ENCODE data around the gene PLA2G4C. TPM values are rescaled to one million over a fixed set of nuclear protein-coding genes. Genes with fewer than 3 reads are reported as not detected.

PLA2G4C gene
- total and polyA plus RNA-seq, 8 donors = 2.9 to 21.7 (median 11.3) TPM

- FAIRE-seq = no peak
- no peak overlapping the region for H3K4me3 ChIP-seq
Measured at GRCh38 chr19:48121909-48122371, 11.3 kb upstream of the PLA2G4C start.

DNA sequence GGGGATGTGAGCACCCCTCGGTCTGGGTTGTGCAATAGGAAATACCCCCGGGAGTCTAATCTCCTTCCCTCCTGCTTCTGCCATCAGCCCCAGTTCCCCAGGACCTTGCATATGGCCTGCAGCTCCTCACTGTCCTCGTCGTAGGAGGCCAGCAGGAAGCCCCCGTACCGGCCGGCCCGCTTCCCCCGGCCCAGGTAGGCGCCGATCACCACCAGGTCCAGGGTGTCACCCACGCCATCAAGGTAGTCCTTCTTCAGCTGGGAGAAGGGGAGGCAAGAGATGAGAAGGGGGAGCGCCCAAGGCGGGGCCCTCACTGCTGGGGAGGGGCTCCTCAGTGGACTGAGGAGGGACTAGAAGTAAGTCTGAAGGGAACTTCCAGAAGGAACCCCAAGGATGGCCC is 10.4 kb upstream of the PLA2G4C start:
- no peaks in the 10 kb centered on the region for H3K4me1 ChIP-seq
- no peak for ATAC-seq
- WGBS, 2 donors = 93 to 96% methylated on average over 14 of the region's 14 CpGs

More at GRCh38 chr19:48121909-48122371, 11.3 kb upstream of the PLA2G4C start:
- H3K4me1 ChIP-seq = no peaks in the 10 kb centered on the region
- H3K9me3 ChIP-seq = no peaks in the 10 kb centered on the region
- H3K27me3 ChIP-seq = no peaks in the 10 kb centered on the region
- no peak for ATAC-seq
- peaks cover 0 to 11% (median 0%) of the 10 kb centered on the region in 3 donors for H3K36me3 ChIP-seq
- 82 to 86% methylated on average over 10 of the region's 10 CpGs for WGBS, 2 donors
- no peak for DNase-seq
- H3K27ac ChIP-seq = no peak overlapping the region
- TF ChIP-seq, protein P1, sequence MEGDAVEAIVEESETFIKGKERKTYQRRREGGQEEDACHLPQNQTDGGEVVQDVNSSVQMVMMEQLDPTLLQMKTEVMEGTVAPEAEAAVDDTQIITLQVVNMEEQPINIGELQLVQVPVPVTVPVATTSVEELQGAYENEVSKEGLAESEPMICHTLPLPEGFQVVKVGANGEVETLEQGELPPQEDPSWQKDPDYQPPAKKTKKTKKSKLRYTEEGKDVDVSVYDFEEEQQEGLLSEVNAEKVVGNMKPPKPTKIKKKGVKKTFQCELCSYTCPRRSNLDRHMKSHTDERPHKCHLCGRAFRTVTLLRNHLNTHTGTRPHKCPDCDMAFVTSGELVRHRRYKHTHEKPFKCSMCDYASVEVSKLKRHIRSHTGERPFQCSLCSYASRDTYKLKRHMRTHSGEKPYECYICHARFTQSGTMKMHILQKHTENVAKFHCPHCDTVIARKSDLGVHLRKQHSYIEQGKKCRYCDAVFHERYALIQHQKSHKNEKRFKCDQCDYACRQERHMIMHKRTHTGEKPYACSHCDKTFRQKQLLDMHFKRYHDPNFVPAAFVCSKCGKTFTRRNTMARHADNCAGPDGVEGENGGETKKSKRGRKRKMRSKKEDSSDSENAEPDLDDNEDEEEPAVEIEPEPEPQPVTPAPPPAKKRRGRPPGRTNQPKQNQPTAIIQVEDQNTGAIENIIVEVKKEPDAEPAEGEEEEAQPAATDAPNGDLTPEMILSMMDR (IDR thresholded peaks at IDR 0.05) = no peak
- intact Hi-C loops (cut with DNase I) = no loop called here

GRCh38 chr19:48120505-48120904 is 9.9 kb upstream of the PLA2G4C start:
- TF ChIP-seq, protein P1 (IDR thresholded peaks at IDR 0.05) = no peak
- H3K9me3 ChIP-seq = no peaks in the 10 kb centered on the region
- no peak overlapping the region for H3K4me3 ChIP-seq
- H3K27ac ChIP-seq = no peak overlapping the region
- no peaks in the 10 kb centered on the region for H3K27me3 ChIP-seq
- 100% methylated on average over 2 of the region's 2 CpGs for WGBS, 2 donors
- no peak for DNase-seq
- ATAC-seq = no peak
- H3K4me1 ChIP-seq = no peaks in the 10 kb centered on the region
- intact Hi-C loops (cut with DNase I) = no loop called here
- H3K36me3 ChIP-seq = peaks cover 0 to 7% (median 0%) of the 10 kb centered on the region in 3 donors
- no peak for FAIRE-seq

More for the DNA sequence above, 10.4 kb upstream of the PLA2G4C start:
- Histone ChIP-seq H3K36me3 (peaks cover 0 to 7% (median 0%) of the 10 kb centered on the region in 3 donors), H3K27ac (no peak overlapping the region), H3K27me3 (no peaks in the 10 kb centered on the region), H3K9me3 (no peaks in the 10 kb centered on the region), H3K4me3 (no peak overlapping the region)
- FAIRE-seq (no peak), DNase-seq (no peak)
- intact Hi-C loops (cut with DNase I) = no loop called here
- TF ChIP-seq, protein P1 (IDR thresholded peaks at IDR 0.05) = no peak

DNA sequence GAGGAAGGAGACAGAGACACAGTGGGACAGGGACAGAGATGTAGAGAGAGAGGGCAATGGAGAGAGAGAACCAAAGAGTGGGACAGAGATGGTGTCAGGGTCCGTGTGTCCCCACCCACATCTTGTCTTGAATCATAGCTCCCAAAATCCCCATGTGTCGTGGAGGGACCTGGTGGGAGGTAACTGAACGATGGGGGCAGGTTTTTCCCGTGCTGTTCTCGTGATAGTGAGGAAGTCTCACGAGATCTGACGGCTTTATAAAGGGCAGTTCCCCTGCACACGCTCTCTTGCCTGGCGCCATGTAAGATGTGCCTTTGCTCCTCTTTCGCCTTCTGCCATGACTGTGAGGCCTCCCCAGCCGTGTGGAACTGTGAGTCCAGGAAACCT is 7.5 kb upstream of the PLA2G4C start:
- Histone ChIP-seq H3K36me3 (peaks cover 0 to 4% (median 0%) of the 10 kb centered on the region in 3 donors), H3K4me1 (no peaks in the 10 kb centered on the region), H3K9me3 (no peaks in the 10 kb centered on the region), H3K4me3 (no peak overlapping the region), H3K27me3 (no peaks in the 10 kb centered on the region), H3K27ac (no peak overlapping the region)
- FAIRE-seq = no peak
- intact Hi-C loops (cut with DNase I) = no loop called here
- TF ChIP-seq, protein P1 (IDR thresholded peaks at IDR 0.05) = no peak
- no peak for DNase-seq
- no peak for ATAC-seq
- 89 to 91% methylated on average over 11 of the region's 11 CpGs for WGBS, 2 donors

DNA sequence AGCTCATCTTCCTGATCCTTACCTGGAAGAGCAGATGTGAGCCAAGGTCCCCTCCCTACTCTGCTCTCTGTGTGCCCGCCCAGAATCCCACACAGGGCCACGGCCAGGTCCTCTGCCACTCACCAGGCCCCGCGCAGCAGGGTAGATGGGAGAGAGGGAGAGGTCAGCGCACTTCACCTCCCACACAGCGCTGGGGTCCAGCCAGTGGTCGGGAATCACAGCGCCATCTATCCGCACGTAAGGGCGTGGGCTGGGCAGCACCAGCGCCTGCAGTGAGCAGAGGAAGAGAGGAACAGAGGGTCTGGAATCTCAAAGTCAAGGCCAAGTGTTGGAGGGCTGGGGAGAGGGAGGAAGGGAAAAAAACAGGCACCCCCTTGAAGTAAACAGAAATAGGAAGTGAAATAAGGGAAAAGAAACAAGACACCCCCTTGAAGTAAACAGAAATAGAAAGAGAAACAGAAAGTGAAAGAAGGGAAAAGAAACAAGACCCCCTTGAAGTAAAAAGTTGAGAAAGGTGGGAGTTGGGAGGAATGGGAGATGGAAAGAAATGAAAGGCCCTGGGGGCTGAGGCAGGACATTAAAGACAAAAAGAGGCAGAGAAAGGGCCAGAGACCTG is 7.0 kb upstream of the PLA2G4C start:
- no peaks in the 10 kb centered on the region for H3K27me3 ChIP-seq
- WGBS, 2 donors = 87 to 89% methylated on average over 12 of the region's 12 CpGs
- no peak overlapping the region for H3K4me3 ChIP-seq
- no peaks in the 10 kb centered on the region for H3K9me3 ChIP-seq
- TF ChIP-seq, protein P1 (IDR thresholded peaks at IDR 0.05) = no peak
- intact Hi-C loops (cut with DNase I) = no loop called here
- H3K4me1 ChIP-seq = no peaks in the 10 kb centered on the region
- no peak overlapping the region for H3K27ac ChIP-seq
- DNase-seq = no peak
- no peak for FAIRE-seq
- no peaks in the 10 kb centered on the region for H3K36me3 ChIP-seq
- ATAC-seq = no peak
